ENCODE results near the gene LAMC2.

GRCh38 chr1:183178545-183178944 lies 7.5 kb upstream of the LAMC2 start:
- TF ChIP-seq YY1 (IDR thresholded peaks at IDR 0.05; ENCODE audit: insufficient read depth, insufficient replicate concordance, low read depth, low read length): no peak
- no peak for TF ChIP-seq TEAD2 (CRISPR knock-in tag; IDR thresholded peaks at IDR 0.05)
- TF ChIP-seq, protein P1, sequence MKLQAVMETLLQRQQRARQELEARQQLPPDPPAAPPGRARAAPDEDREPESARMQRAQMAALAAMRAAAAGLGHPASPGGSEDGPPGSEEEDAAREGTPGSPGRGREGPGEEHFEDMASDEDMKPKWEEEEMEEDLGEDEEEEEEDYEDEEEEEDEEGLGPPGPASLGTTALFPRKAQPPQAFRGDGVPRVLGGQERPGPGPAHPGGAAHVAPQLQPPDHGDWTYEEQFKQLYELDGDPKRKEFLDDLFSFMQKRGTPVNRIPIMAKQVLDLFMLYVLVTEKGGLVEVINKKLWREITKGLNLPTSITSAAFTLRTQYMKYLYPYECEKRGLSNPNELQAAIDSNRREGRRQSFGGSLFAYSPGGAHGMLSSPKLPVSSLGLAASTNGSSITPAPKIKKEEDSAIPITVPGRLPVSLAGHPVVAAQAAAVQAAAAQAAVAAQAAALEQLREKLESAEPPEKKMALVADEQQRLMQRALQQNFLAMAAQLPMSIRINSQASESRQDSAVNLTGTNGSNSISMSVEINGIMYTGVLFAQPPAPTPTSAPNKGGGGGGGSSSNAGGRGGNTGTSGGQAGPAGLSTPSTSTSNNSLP (IDR thresholded peaks at IDR 0.05; ENCODE audit: low read depth, low read length): no peak
- TF ChIP-seq POLR2A (IDR thresholded peaks at IDR 0.05; ENCODE audit: insufficient read depth in 1 of 2, low read depth in 2 of 2, low read length in 2 of 2): no peak
- no peak for TF ChIP-seq ZBTB39 (CRISPR knock-in tag; IDR thresholded peaks at IDR 0.05)
- TF ChIP-seq, protein P2, sequence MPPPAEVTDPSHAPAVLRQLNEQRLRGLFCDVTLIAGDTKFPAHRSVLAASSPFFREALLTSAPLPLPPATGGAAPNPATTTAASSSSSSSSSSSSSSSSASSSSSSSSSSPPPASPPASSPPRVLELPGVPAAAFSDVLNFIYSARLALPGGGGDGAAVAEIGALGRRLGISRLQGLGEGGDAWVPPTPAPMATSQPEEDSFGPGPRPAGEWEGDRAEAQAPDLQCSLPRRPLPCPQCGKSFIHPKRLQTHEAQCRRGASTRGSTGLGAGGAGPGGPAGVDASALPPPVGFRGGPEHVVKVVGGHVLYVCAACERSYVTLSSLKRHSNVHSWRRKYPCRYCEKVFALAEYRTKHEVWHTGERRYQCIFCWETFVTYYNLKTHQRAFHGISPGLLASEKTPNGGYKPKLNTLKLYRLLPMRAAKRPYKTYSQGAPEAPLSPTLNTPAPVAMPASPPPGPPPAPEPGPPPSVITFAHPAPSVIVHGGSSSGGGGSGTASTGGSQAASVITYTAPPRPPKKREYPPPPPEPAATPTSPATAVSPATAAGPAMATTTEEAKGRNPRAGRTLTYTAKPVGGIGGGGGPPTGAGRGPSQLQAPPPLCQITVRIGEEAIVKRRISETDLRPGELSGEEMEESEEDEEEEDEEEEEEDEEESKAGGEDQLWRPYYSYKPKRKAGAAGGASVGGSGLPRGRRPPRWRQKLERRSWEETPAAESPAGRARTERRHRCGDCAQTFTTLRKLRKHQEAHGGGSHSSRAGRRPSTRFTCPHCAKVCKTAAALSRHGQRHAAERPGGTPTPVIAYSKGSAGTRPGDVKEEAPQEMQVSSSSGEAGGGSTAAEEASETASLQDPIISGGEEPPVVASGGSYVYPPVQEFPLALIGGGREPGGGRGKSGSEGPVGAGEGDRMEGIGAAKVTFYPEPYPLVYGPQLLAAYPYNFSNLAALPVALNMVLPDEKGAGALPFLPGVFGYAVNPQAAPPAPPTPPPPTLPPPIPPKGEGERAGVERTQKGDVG (CRISPR knock-in tag; IDR thresholded peaks at IDR 0.05; ENCODE audit: borderline replicate concordance): no peak
- TF ChIP-seq, protein P3, sequence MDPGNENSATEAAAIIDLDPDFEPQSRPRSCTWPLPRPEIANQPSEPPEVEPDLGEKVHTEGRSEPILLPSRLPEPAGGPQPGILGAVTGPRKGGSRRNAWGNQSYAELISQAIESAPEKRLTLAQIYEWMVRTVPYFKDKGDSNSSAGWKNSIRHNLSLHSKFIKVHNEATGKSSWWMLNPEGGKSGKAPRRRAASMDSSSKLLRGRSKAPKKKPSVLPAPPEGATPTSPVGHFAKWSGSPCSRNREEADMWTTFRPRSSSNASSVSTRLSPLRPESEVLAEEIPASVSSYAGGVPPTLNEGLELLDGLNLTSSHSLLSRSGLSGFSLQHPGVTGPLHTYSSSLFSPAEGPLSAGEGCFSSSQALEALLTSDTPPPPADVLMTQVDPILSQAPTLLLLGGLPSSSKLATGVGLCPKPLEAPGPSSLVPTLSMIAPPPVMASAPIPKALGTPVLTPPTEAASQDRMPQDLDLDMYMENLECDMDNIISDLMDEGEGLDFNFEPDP (CRISPR knock-in tag; conservative IDR thresholded peaks at IDR 0.05): no peak
- TF ChIP-seq ZNF44 (CRISPR knock-in tag; IDR thresholded peaks at IDR 0.05): no peak
- TF ChIP-seq EP300 (IDR thresholded peaks at IDR 0.05; ENCODE audit: low read depth in 2 of 2, low read length in 2 of 2): no peak
- no peak for TF ChIP-seq EP300 (CRISPR knock-in tag; IDR thresholded peaks at IDR 0.05; ENCODE audit: borderline replicate concordance)
- TF ChIP-seq THYN1 (CRISPR knock-in tag; IDR thresholded peaks at IDR 0.05; ENCODE audit: borderline replicate concordance, low read depth): no peak
- no peak for TF ChIP-seq NR2F2 (IDR thresholded peaks at IDR 0.05; ENCODE audit: borderline replicate concordance, low read depth)
